ENCODE measurements around the gene KIF16B.

GRCh38 chr20:16299897-16300296 is 273.4 kb downstream of the KIF16B start:
- TF ChIP-seq REST (tag by site-specific recombination; IDR thresholded peaks at IDR 0.05) = no peak
- TF ChIP-seq ZNF555 (tag by site-specific recombination; conservative IDR thresholded peaks at IDR 0.05) = no peak
- TF ChIP-seq ZNF133 (tag by site-specific recombination; IDR thresholded peaks at IDR 0.05) = no peak

Measured in HEK293 (cell line).